HepG2 (cell line): Measurements from ENCODE around the gene EPC2. TPM values are rescaled to one million over a fixed set of nuclear protein-coding genes. Genes with fewer than 3 reads are reported as not detected.
A peak's percentile ranks its signal among the peaks of the same experiment; 100 is the strongest.

Experiments used
- ATAC-seq: fragments of 200-7000 bp; cut with Tn5 transposase; 3 replicates; pipeline ENCODE4 v1.9.1; 2020; ENCODE audit warnings: mild to moderate bottlenecking, moderate library complexity
- BruUV-seq: library from RNA; stranded (reverse); fragments of 400-500 nt; replicated peaks from 2 replicates; lab custom pipeline; 2021; lab: Mats Ljungman, UMichigan
- CTCF ChIA-PET: fragments of 300-600 bp; formaldehyde crosslinking; extraction: SDS; loops from one replicate; lab custom pipeline; 2021; ENCODE audit warnings: low total read pairs, inconsistent platforms, low intra/inter-chr PET ratio; lab: Yijun Ruan, JAX
- POLR2A ChIA-PET: fragments of 350-600 bp; sonication (Branson Sonifier 250); formaldehyde crosslinking; loops from one replicate; lab custom pipeline; 2020; ENCODE audit warnings: antibody characterized with exemption, inconsistent platforms; lab: Yijun Ruan, JAX
- DNase-seq: peaks from one replicate; pipeline ENCODE4 v3.0.0-alpha.2; 2015; ENCODE audit warnings: low spot score
- FAIRE-seq: peaks from 3 replicates; lab custom pipeline; 2011; peaks lifted over from hg19 to GRCh38; lab: Jason Lieb, UNC
- H2AFZ ChIP-seq: one replicate; pipeline ENCODE4 v1.6.1; 2011; ENCODE audit warnings: low read length, inconsistent platforms
- H3K27ac ChIP-seq: fragments of 300-600 bp; 3 replicates; pipeline ENCODE4 v1.8.0; 2011; ENCODE audit warnings: mixed run types, mild to moderate bottlenecking, mixed read lengths, low read length, inconsistent platforms; ENCODE audit not compliant: insufficient read depth; ENCODE audit errors: extremely low read length
- H3K27me3 ChIP-seq, 2 experiments: fragments of 200-600 bp in 1 of 2; 2 replicates in 1 of 2; 3 replicates in 1 of 2; pipeline versions ENCODE4 v1.6.0 to v1.8.0; 2011; ENCODE audit warnings: low read length in 2 of 2, mild to moderate bottlenecking in 2 of 2, moderate library complexity in 2 of 2, inconsistent platforms in 1 of 2; ENCODE audit not compliant: insufficient read depth in 2 of 2, control insufficient read depth in 1 of 2
- H3K36me3 ChIP-seq, 2 experiments: fragments of 200-600 bp in 1 of 2; replicated peaks in 1 of 2; 2 replicates in 1 of 2; 3 replicates in 1 of 2; pipeline versions ENCODE4 v1.5.1 to v1.8.0; 2011; ENCODE audit warnings: low read length in 2 of 2, inconsistent platforms in 1 of 2; ENCODE audit not compliant: insufficient read depth in 2 of 2, control insufficient read depth in 1 of 2
- H3K4me1 ChIP-seq: 2 replicates; pipeline ENCODE4 v1.5.1; 2012; ENCODE audit warnings: low read length, inconsistent platforms; ENCODE audit not compliant: insufficient read depth
- H3K4me2 ChIP-seq: 2 replicates; pipeline ENCODE4 v1.6.0; 2011; ENCODE audit warnings: low read depth, low read length, inconsistent platforms
- H3K4me3 ChIP-seq, 3 experiments: fragments of 200-600 bp in 1 of 3; sonication (generic), shearing (Covaris generic) in 1 of 3; replicated peaks in 1 of 3; 2 replicates each; pipeline ENCODE4 v1.5.1; 2011 to 2016; ENCODE audit warnings: low read length in 3 of 3, inconsistent platforms in 2 of 3, low read depth in 2 of 3, mild to moderate bottlenecking in 2 of 3, control low read depth in 1 of 3, mixed read lengths in 1 of 3; ENCODE audit not compliant: insufficient read depth in 1 of 3
- H3K79me2 ChIP-seq: one replicate; pipeline ENCODE4 v1.6.1; 2011; ENCODE audit warnings: low read length, inconsistent platforms; ENCODE audit not compliant: insufficient read depth
- H3K9ac ChIP-seq: 2 replicates; pipeline ENCODE4 v1.6.0; 2011; ENCODE audit warnings: mild to moderate bottlenecking, low read depth, low read length, inconsistent platforms; ENCODE audit not compliant: insufficient read depth
- H3K9me3 ChIP-seq: 2 replicates; pipeline ENCODE4 v1.5.1; 2012; ENCODE audit warnings: mild to moderate bottlenecking, low read length
- H4K20me1 ChIP-seq: 2 replicates; pipeline ENCODE4 v1.6.0; 2011; ENCODE audit warnings: inconsistent platforms, mild to moderate bottlenecking, low read length, moderate library complexity; ENCODE audit not compliant: insufficient read depth
- ARID3A ChIP-seq: IDR thresholded peaks from 2 replicates; pipeline ENCODE4 v1.6.1; 2012; ENCODE audit warnings: low read depth, low read length, improper control_type of control experiment
- ATAD3A ChIP-seq: sonication (generic); formaldehyde crosslinking; IDR thresholded peaks from 2 replicates; pipeline ENCODE4 v1.4.0; 2020; ENCODE audit warnings: missing genetic modification reagents
- ATRX ChIP-seq: sonication (generic); formaldehyde crosslinking; IDR thresholded peaks from 2 replicates; pipeline ENCODE4 v1.4.0; 2020; ENCODE audit warnings: missing genetic modification reagents, borderline replicate concordance
- BRF2 ChIP-seq: sonication (generic); formaldehyde crosslinking; IDR thresholded peaks from 2 replicates; pipeline ENCODE4 v1.8.1; 2022; ENCODE audit warnings: mild to moderate bottlenecking, missing genetic modification reagents
- CC2D1A ChIP-seq: sonication (generic); formaldehyde crosslinking; IDR thresholded peaks from 2 replicates; pipeline ENCODE4 v1.8.1; 2023; ENCODE audit warnings: mild to moderate bottlenecking, missing genetic modification reagents
- CTCF ChIP-seq: sonication (generic); formaldehyde crosslinking; IDR thresholded peaks from 2 replicates; pipeline ENCODE4 v1.5.0; 2020; ENCODE audit warnings: mild to moderate bottlenecking, missing genetic modification reagents, moderate library complexity
- GRHL1 ChIP-seq: sonication (generic); formaldehyde crosslinking; conservative IDR thresholded peaks from 2 replicates; pipeline ENCODE4 v1.8.0; 2022; ENCODE audit warnings: missing genetic modification reagents
- MYNN ChIP-seq: sonication (generic); formaldehyde crosslinking; IDR thresholded peaks from 2 replicates; pipeline ENCODE4 v1.4.0; 2020; ENCODE audit warnings: mild to moderate bottlenecking, low read depth, missing genetic modification reagents
- PAX8 ChIP-seq: sonication (generic); formaldehyde crosslinking; IDR thresholded peaks from 2 replicates; pipeline ENCODE4 v1.8.0; 2022; ENCODE audit warnings: mild to moderate bottlenecking, missing genetic modification reagents, borderline replicate concordance
- SMC3 ChIP-seq: IDR thresholded peaks from 2 replicates; pipeline ENCODE4 v1.6.1; 2011; ENCODE audit warnings: low read length, improper control_type of control experiment
- STAG1 ChIP-seq: sonication (generic); formaldehyde crosslinking; IDR thresholded peaks from 2 replicates; pipeline ENCODE4 v1.4.0; 2020; ENCODE audit warnings: missing genetic modification reagents
- TGIF2 ChIP-seq: IDR thresholded peaks from 2 replicates; pipeline ENCODE4 v1.6.1; 2016; ENCODE audit warnings: control low read depth, missing compliant biosample characterization
- ZBTB43 ChIP-seq: sonication (generic); formaldehyde crosslinking; conservative IDR thresholded peaks from 2 replicates; pipeline ENCODE4 v1.4.0; 2020; ENCODE audit warnings: missing genetic modification reagents
- ZFP62 ChIP-seq: sonication (generic); formaldehyde crosslinking; IDR thresholded peaks from 2 replicates; pipeline ENCODE4 v1.4.0; 2020; ENCODE audit warnings: missing genetic modification reagents
- ZNF362 ChIP-seq: sonication (generic); formaldehyde crosslinking; IDR thresholded peaks from 2 replicates; pipeline ENCODE4 v1.4.0; 2020; ENCODE audit warnings: missing genetic modification reagents, mild to moderate bottlenecking, borderline replicate concordance
- ZNF552 ChIP-seq: sonication (generic); formaldehyde crosslinking; IDR thresholded peaks from 2 replicates; pipeline ENCODE4 v1.9.0; 2022; ENCODE audit warnings: missing genetic modification reagents, mild to moderate bottlenecking, borderline replicate concordance
- WGBS: methylation state at CpG from one replicate; pipeline ENCODE4 v1.1.6; 2017; ENCODE audit warnings: low lambda C conversion rate; 5-methylcytosine and 5-hydroxymethylcytosine counted together
- in situ Hi-C: cut with HindIII; loops from 2 replicates; pipeline ENCODE4 v1.10.0; 2017; ENCODE audit warnings: low pct_unique_long_range_greater_than_20kb; ENCODE audit not compliant: extremely low pct_ligation_motif_present
- intact Hi-C: fragments of 100-400 bp; cut with micrococcal nuclease; formaldehyde crosslinking; loops from one replicate; pipeline ENCODE4 v1.10.0; 2022; ENCODE audit not compliant: unreplicated experiment
- polyA plus RNA-seq, 8 experiments: library from polyadenylated mRNA; depleted of rRNA in 3 of 8; stranded (reverse) in 7 of 8; unstranded in 1 of 8; fragments of >200 nt; fragmentation: Illumina TruSeq in 4 of 8; extraction: Trizol in 4 of 8; gene quantifications; 2 replicates each; pipeline versions ENCODE4 v1.2.1 to v1.2.3, GENCODE V29; 2011 to 2016; ENCODE audit warnings: low read depth in 4 of 8, missing spikeins in 1 of 8, mixed read lengths in 1 of 8; ENCODE audit not compliant: insufficient read depth in 1 of 8
- total RNA-seq, 5 experiments: library from RNA; depleted of rRNA; stranded (reverse); fragments of >200 nt; fragmentation: Illumina TruSeq; extraction: Trizol; gene quantifications; 2 replicates each; pipeline ENCODE4 v1.2.3, GENCODE V29; 2016; ENCODE audit warnings: low read depth in 1 of 5

Gene EPC2
- total and polyA plus RNA-seq, 2 of the 13 experiments (the other 11 are each of a cell fraction or from before 2014, with no cell fraction given) = 20.5 to 22.0 TPM

GRCh38 chr2:148640767-148641166 is 3.8 kb upstream of the EPC2 start:
- in situ Hi-C loops = loop anchor here (25.0 kb wide), 1 partner anchor 347 kb away; no protein-coding TSS in a partner anchor
- Histone ChIP-seq H3K36me3 (no peaks in the 10 kb centered on the region), H2AFZ (no peak overlapping the region), H3K4me3 (no peak overlapping the region), H3K9me3 (no peaks in the 10 kb centered on the region), H3K79me2 (peaks cover 4% of the 10 kb centered on the region), H3K4me2 (no peak overlapping the region), H4K20me1 (peaks cover 2% of the 10 kb centered on the region), H3K27ac (no peak overlapping the region), H3K9ac (no peak overlapping the region), H3K4me1 (peaks cover 28% of the 10 kb centered on the region), H3K27me3 (peaks cover 0 to 12% of the 10 kb centered on the region in 2 experiments; a peak in 3 of 5 replicates)
- POLR2A ChIA-PET = no interaction called here
- ATAC-seq (no peak), DNase-seq (peak; percentile 24), FAIRE-seq (peak; percentile 47)
- intact Hi-C loops = loop anchor here (10.0 kb wide), 2 partner anchors 796 to 944 kb away; partner anchors contain the start of genes ACVR2A and MMADHC
- CTCF ChIA-PET = no interaction called here
- 34% methylated on average over 5 of the region's 5 CpGs for WGBS
- BruUV-seq = no TSS peak
- TF ChIP-seq MYNN (CRISPR knock-in tag) = no peak
- TF ChIP-seq STAG1 (CRISPR knock-in tag) = peak; percentile 67
- TF ChIP-seq ARID3A = no peak
- TF ChIP-seq TGIF2 = no peak
- no peak for TF ChIP-seq GRHL1 (CRISPR knock-in tag)
- no peak for TF ChIP-seq ATRX (CRISPR knock-in tag)
- no peak for TF ChIP-seq ZNF362 (CRISPR knock-in tag)
- TF ChIP-seq CTCF (CRISPR knock-in tag) = peak; percentile 56
- TF ChIP-seq ZBTB43 (CRISPR knock-in tag) = no peak
- no peak for TF ChIP-seq ATAD3A (CRISPR knock-in tag)
- no peak for TF ChIP-seq BRF2 (CRISPR knock-in tag)
- 0 out of 2 replicates have a peak, but pooled peaks have one; percentile 41 for TF ChIP-seq CC2D1A
- TF ChIP-seq SMC3 = peak; percentile 11; the same call in 1 of the 2 replicates
- no peak for TF ChIP-seq PAX8 (CRISPR knock-in tag)
- no peak for TF ChIP-seq ZFP62 (CRISPR knock-in tag)
- no peak for TF ChIP-seq ZNF552 (CRISPR knock-in tag)
